ENCODE results near the gene SSBP1. TPM values are rescaled to one million over a fixed set of nuclear protein-coding genes. Genes with fewer than 3 reads are reported as not detected.

Gene SSBP1
- total and polyA plus RNA-seq, 2 experiments from 2014 or later = 283 to 1,006 TPM

DNA sequence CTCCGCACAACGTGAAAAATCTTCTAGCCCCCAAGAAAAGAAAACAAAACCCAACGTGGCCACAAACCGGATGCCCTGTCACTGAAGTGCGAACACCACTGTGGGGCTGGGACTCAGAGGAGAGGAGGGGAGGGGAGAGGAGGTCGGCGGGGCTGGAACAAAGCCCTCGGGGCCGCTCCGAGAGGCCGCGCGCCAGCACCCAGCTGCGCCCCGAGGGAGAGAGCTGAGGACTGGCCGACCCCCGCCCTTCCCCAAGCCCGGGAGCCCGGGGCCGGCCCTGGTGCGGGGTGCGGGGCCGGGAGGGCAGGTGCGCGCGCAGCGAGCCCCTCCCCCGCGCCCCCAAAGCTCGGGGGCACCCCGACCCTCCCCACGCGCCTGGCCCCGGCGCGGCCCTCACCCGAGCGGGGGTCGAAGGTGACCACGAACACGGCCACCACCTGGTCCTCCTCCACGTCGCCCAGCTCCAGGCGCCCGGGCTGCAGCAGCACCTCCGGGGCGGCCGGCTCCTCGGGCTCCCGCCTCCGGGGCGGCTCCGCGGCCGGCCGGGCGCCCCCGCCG lies 36.6 kb upstream of the SSBP1 start:
- Mint-ChIP-seq H3K36me3 (ENCODE audit: low read depth) (no peaks in the 10 kb centered on the region), H3K4me3 (peak overlapping the region; percentile 82), H3K9me3 (no peaks in the 10 kb centered on the region), H3K4me1 (peaks cover 51% of the 10 kb centered on the region), H3K27ac (no peak overlapping the region), H3K27me3 (ENCODE audit: insufficient read depth, low read depth, poor library complexity) (peaks cover 8% of the 10 kb centered on the region)
- ATAC-seq = peak; percentile 85
- DNase-seq (ENCODE audit: low spot score) = peak; percentile 78
- Histone ChIP-seq H3K4me1 (ENCODE audit: insufficient read depth) (peaks cover 42% of the 10 kb centered on the region), H2AFZ (no peak overlapping the region), H3K9me2 (ENCODE audit: insufficient read depth) (no peaks in the 10 kb centered on the region), H3K27me3 (ENCODE audit: insufficient read depth) (peaks cover 19% of the 10 kb centered on the region), H4K20me1 (replicated peaks; ENCODE audit: insufficient read depth) (no peaks in the 10 kb centered on the region; the same call in 1 of the 2 replicates), H3K4me3 (peak overlapping the region; percentile 93), H3K27ac (ENCODE audit: low read depth) (0 out of 2 replicates have a peak overlapping the region, but pooled peaks have one; percentile 32), H3K79me2 (replicated peaks; ENCODE audit: insufficient read depth) (peaks cover 42% of the 10 kb centered on the region), H3K4me2 (peak overlapping the region; percentile 76), H3F3A (replicated peaks; ENCODE audit: low read depth) (peaks cover 3% of the 10 kb centered on the region; the same call in 1 of the 2 replicates), H3K36me3 (ENCODE audit: insufficient read depth) (no peaks in the 10 kb centered on the region)
- TF ChIP-seq, protein P1, sequence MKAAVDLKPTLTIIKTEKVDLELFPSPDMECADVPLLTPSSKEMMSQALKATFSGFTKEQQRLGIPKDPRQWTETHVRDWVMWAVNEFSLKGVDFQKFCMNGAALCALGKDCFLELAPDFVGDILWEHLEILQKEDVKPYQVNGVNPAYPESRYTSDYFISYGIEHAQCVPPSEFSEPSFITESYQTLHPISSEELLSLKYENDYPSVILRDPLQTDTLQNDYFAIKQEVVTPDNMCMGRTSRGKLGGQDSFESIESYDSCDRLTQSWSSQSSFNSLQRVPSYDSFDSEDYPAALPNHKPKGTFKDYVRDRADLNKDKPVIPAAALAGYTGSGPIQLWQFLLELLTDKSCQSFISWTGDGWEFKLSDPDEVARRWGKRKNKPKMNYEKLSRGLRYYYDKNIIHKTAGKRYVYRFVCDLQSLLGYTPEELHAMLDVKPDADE (IDR thresholded peaks at IDR 0.05) = no peak
- TF ChIP-seq POLR2AphosphoS5 (IDR thresholded peaks at IDR 0.05; ENCODE audit: low read depth) = no peak
- no peak for TF ChIP-seq CREB1 (CRISPR knock-in tag; IDR thresholded peaks at IDR 0.05; ENCODE audit: low read depth)
- no peak for TF ChIP-seq NANOG (IDR thresholded peaks at IDR 0.05; ENCODE audit: borderline replicate concordance)
- TF ChIP-seq EZH2 (IDR thresholded peaks at IDR 0.05; ENCODE audit: low read depth, unreplicated experiment) = no peak
- TF ChIP-seq, protein P2, sequence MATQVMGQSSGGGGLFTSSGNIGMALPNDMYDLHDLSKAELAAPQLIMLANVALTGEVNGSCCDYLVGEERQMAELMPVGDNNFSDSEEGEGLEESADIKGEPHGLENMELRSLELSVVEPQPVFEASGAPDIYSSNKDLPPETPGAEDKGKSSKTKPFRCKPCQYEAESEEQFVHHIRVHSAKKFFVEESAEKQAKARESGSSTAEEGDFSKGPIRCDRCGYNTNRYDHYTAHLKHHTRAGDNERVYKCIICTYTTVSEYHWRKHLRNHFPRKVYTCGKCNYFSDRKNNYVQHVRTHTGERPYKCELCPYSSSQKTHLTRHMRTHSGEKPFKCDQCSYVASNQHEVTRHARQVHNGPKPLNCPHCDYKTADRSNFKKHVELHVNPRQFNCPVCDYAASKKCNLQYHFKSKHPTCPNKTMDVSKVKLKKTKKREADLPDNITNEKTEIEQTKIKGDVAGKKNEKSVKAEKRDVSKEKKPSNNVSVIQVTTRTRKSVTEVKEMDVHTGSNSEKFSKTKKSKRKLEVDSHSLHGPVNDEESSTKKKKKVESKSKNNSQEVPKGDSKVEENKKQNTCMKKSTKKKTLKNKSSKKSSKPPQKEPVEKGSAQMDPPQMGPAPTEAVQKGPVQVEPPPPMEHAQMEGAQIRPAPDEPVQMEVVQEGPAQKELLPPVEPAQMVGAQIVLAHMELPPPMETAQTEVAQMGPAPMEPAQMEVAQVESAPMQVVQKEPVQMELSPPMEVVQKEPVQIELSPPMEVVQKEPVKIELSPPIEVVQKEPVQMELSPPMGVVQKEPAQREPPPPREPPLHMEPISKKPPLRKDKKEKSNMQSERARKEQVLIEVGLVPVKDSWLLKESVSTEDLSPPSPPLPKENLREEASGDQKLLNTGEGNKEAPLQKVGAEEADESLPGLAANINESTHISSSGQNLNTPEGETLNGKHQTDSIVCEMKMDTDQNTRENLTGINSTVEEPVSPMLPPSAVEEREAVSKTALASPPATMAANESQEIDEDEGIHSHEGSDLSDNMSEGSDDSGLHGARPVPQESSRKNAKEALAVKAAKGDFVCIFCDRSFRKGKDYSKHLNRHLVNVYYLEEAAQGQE (IDR thresholded peaks at IDR 0.05; ENCODE audit: unreplicated experiment) = no peak
- TF ChIP-seq, protein P3, sequence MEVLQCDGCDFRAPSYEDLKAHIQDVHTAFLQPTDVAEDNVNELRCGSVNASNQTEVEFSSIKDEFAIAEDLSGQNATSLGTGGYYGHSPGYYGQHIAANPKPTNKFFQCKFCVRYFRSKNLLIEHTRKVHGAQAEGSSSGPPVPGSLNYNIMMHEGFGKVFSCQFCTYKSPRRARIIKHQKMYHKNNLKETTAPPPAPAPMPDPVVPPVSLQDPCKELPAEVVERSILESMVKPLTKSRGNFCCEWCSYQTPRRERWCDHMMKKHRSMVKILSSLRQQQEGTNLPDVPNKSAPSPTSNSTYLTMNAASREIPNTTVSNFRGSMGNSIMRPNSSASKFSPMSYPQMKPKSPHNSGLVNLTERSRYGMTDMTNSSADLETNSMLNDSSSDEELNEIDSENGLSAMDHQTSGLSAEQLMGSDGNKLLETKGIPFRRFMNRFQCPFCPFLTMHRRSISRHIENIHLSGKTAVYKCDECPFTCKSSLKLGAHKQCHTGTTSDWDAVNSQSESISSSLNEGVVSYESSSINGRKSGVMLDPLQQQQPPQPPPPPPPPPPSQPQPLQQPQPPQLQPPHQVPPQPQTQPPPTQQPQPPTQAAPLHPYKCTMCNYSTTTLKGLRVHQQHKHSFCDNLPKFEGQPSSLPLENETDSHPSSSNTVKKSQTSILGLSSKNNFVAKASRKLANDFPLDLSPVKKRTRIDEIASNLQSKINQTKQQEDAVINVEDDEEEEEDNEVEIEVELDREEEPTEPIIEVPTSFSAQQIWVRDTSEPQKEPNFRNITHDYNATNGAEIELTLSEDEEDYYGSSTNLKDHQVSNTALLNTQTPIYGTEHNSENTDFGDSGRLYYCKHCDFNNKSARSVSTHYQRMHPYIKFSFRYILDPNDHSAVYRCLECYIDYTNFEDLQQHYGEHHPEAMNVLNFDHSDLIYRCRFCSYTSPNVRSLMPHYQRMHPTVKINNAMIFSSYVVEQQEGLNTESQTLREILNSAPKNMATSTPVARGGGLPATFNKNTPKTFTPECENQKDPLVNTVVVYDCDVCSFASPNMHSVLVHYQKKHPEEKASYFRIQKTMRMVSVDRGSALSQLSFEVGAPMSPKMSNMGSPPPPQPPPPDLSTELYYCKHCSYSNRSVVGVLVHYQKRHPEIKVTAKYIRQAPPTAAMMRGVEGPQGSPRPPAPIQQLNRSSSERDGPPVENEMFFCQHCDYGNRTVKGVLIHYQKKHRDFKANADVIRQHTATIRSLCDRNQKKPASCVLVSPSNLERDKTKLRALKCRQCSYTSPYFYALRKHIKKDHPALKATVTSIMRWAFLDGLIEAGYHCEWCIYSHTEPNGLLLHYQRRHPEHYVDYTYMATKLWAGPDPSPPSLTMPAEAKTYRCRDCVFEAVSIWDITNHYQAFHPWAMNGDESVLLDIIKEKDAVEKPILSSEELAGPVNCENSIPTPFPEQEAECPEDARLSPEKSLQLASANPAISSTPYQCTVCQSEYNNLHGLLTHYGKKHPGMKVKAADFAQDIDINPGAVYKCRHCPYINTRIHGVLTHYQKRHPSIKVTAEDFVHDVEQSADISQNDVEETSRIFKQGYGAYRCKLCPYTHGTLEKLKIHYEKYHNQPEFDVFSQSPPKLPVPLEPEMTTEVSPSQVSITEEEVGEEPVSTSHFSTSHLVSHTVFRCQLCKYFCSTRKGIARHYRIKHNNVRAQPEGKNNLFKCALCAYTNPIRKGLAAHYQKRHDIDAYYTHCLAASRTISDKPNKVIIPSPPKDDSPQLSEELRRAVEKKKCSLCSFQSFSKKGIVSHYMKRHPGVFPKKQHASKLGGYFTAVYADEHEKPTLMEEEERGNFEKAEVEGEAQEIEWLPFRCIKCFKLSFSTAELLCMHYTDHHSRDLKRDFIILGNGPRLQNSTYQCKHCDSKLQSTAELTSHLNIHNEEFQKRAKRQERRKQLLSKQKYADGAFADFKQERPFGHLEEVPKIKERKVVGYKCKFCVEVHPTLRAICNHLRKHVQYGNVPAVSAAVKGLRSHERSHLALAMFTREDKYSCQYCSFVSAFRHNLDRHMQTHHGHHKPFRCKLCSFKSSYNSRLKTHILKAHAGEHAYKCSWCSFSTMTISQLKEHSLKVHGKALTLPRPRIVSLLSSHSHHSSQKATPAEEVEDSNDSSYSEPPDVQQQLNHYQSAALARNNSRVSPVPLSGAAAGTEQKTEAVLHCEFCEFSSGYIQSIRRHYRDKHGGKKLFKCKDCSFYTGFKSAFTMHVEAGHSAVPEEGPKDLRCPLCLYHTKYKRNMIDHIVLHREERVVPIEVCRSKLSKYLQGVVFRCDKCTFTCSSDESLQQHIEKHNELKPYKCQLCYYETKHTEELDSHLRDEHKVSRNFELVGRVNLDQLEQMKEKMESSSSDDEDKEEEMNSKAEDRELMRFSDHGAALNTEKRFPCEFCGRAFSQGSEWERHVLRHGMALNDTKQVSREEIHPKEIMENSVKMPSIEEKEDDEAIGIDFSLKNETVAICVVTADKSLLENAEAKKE (CRISPR knock-in tag; IDR thresholded peaks at IDR 0.05) = no peak
- TF ChIP-seq JUNB (IDR thresholded peaks at IDR 0.05; ENCODE audit: unreplicated experiment) = no peak
- no peak for TF ChIP-seq EZH2phosphoT487 (IDR thresholded peaks at IDR 0.05; ENCODE audit: unreplicated experiment)
- TF ChIP-seq, protein P4, sequence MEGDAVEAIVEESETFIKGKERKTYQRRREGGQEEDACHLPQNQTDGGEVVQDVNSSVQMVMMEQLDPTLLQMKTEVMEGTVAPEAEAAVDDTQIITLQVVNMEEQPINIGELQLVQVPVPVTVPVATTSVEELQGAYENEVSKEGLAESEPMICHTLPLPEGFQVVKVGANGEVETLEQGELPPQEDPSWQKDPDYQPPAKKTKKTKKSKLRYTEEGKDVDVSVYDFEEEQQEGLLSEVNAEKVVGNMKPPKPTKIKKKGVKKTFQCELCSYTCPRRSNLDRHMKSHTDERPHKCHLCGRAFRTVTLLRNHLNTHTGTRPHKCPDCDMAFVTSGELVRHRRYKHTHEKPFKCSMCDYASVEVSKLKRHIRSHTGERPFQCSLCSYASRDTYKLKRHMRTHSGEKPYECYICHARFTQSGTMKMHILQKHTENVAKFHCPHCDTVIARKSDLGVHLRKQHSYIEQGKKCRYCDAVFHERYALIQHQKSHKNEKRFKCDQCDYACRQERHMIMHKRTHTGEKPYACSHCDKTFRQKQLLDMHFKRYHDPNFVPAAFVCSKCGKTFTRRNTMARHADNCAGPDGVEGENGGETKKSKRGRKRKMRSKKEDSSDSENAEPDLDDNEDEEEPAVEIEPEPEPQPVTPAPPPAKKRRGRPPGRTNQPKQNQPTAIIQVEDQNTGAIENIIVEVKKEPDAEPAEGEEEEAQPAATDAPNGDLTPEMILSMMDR (conservative IDR thresholded peaks at IDR 0.05; ENCODE audit: low read depth in 2 of 2) = no peak
- TF ChIP-seq ZNF114 (CRISPR knock-in tag; IDR thresholded peaks at IDR 0.05) = no peak
- no peak for TF ChIP-seq ZNF331 (CRISPR knock-in tag; IDR thresholded peaks at IDR 0.05; ENCODE audit: low read depth)
- no peak for TF ChIP-seq STAT1 (IDR thresholded peaks at IDR 0.05; ENCODE audit: unreplicated experiment)
